K562 (cell line): Measurements from ENCODE around the gene REX1BD. TPM values are rescaled to one million over a fixed set of nuclear protein-coding genes. Genes with fewer than 3 reads are reported as not detected.
A peak's percentile ranks its signal among the peaks of the same experiment; 100 is the strongest.

Experiments used
- BHLHE40 ChIP-seq: IDR thresholded peaks from 2 replicates; pipeline ENCODE4 v1.6.1; 2011; ENCODE audit warnings: low read length, improper control_type of control experiment
- CTBP1 ChIP-seq: fragments of 450-650 bp; IDR thresholded peaks from 2 replicates; pipeline ENCODE4 v1.6.1; 2016; ENCODE audit warnings: borderline replicate concordance
- JUND ChIP-seq, 2 experiments: IDR thresholded peaks; 2 replicates in 1 of 2; 3 replicates in 1 of 2; pipeline ENCODE4 v1.6.1; 2011; ENCODE audit warnings: borderline replicate concordance in 2 of 2, low read depth in 2 of 2, low read length in 2 of 2, improper control_type of control experiment in 1 of 2, missing biosample characterization in 1 of 2, missing genetic modification characterization in 1 of 2, missing genetic modification reagents in 1 of 2
- MAZ ChIP-seq, 2 experiments: fragments of 450-650 bp in 1 of 2; sonication (generic) in 1 of 2; formaldehyde crosslinking; IDR thresholded peaks in 1 of 2; conservative IDR thresholded peaks in 1 of 2; 2 replicates each; pipeline versions ENCODE4 v1.4.0 to v1.5.0; 2020; ENCODE audit warnings: mild to moderate bottlenecking in 1 of 2, missing genetic modification reagents in 1 of 2
- polyA plus RNA-seq, 8 experiments: library from polyadenylated mRNA; depleted of rRNA in 4 of 8; stranded (reverse) in 5 of 8; unstranded in 3 of 8; fragments of >200 nt; fragmentation: Nextera tagmentation in 2 of 8; fragmentation: Illumina TruSeq in 1 of 8; extraction: Ambion mirVana in 2 of 8; extraction: Trizol in 1 of 8; gene quantifications; 2 replicates each; pipeline versions ENCODE4 v1.2.1 to v1.2.3, GENCODE V29; 2011 to 2014; ENCODE audit warnings: inconsistent platforms in 1 of 8, missing spikeins in 1 of 8
- total RNA-seq, 7 experiments: library from RNA; depleted of rRNA in 6 of 7; stranded (reverse); fragments of >200 nt in 6 of 7; fragmentation: Illumina TruSeq in 2 of 7; extraction: Trizol in 2 of 7; gene quantifications; 2 replicates each; pipeline versions ENCODE4 v1.2.1 to v1.2.3, GENCODE V29; 2011 to 2021; ENCODE audit warnings: low replicate concordance in 1 of 7
- TF ChIP-seq, protein P1 (sequence below), 2 experiments: fragments of 450-650 bp in 1 of 2; sonication (generic) in 1 of 2; formaldehyde crosslinking in 1 of 2; IDR thresholded peaks; 2 replicates each; pipeline versions ENCODE4 v1.7.1 to v1.9.0; 2016 to 2022; ENCODE audit warnings: inconsistent platforms in 1 of 2, mild to moderate bottlenecking in 1 of 2, missing genetic modification reagents in 1 of 2
- TF ChIP-seq, protein P2 (sequence below): fragments of 450-650 bp; formaldehyde crosslinking; conservative IDR thresholded peaks from 2 replicates; pipeline ENCODE4 v1.4.0; 2022; ENCODE audit warnings: mild to moderate bottlenecking, missing genetic modification characterization
- TF ChIP-seq, protein P3 (sequence below), 2 experiments: fragments of 450-650 bp; IDR thresholded peaks; 2 replicates each; pipeline ENCODE4 v1.6.1; 2018; ENCODE audit warnings: mild to moderate bottlenecking in 2 of 2, low read depth in 1 of 2; ENCODE audit not compliant: partially characterized antibody in 2 of 2

Gene REX1BD
- total and polyA plus RNA-seq, 9 of the 15 experiments (the other 6 are each of a cell fraction or from before 2014, with no cell fraction given), result 1.9 to 136 (median 13.8) TPM

DNA sequence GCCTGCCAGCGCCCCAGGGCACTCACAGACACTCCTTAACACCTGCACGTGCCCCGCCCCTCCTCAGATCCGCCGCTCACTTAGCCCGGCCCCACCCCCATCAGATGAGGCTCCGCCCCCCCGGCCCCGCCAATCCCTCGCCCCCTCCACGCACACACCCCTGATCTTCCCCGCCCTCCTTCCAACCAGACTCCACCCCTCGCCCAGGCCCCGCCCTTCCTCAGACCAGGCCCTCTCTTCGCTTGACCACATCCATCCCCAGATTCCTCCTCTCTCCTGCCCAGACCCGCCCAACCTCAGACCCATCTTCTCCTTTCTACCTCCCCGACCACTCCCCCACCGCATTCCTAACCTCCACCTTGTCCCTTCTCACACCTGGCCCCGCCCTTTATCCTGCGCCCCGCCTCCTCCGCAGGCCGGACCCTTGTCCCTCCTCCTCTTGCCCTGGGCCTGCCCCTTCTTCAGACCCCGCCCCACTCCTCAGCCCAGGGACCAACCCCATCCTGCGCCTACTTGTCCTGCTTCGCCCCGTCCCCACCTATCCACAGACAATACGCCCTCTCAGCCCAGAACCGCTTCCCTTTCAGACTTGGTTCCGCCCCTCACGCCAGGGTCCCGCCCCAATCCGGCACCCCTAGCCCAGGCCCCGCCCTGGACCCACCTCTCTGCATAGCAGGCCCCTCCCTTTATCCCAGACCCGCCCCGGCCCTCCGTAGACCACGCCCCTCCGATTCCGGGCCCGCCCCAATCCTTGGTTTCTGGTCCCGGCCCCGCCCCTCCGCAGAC, 47.8 kb downstream of the REX1BD start (continued):
- TF ChIP-seq, protein P1, sequence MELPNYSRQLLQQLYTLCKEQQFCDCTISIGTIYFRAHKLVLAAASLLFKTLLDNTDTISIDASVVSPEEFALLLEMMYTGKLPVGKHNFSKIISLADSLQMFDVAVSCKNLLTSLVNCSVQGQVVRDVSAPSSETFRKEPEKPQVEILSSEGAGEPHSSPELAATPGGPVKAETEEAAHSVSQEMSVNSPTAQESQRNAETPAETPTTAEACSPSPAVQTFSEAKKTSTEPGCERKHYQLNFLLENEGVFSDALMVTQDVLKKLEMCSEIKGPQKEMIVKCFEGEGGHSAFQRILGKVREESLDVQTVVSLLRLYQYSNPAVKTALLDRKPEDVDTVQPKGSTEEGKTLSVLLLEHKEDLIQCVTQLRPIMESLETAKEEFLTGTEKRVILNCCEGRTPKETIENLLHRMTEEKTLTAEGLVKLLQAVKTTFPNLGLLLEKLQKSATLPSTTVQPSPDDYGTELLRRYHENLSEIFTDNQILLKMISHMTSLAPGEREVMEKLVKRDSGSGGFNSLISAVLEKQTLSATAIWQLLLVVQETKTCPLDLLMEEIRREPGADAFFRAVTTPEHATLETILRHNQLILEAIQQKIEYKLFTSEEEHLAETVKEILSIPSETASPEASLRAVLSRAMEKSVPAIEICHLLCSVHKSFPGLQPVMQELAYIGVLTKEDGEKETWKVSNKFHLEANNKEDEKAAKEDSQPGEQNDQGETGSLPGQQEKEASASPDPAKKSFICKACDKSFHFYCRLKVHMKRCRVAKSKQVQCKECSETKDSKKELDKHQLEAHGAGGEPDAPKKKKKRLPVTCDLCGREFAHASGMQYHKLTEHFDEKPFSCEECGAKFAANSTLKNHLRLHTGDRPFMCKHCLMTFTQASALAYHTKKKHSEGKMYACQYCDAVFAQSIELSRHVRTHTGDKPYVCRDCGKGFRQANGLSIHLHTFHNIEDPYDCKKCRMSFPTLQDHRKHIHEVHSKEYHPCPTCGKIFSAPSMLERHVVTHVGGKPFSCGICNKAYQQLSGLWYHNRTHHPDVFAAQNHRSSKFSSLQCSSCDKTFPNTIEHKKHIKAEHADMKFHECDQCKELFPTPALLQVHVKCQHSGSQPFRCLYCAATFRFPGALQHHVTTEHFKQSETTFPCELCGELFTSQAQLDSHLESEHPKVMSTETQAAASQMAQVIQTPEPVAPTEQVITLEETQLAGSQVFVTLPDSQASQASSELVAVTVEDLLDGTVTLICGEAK (IDR thresholded peaks at IDR 0.05), result peak; percentile 40; the same call in 1 of the 2 replicates
- TF ChIP-seq, protein P1 (CRISPR knock-in tag; IDR thresholded peaks at IDR 0.05), result no peak
- TF ChIP-seq, protein P2, sequence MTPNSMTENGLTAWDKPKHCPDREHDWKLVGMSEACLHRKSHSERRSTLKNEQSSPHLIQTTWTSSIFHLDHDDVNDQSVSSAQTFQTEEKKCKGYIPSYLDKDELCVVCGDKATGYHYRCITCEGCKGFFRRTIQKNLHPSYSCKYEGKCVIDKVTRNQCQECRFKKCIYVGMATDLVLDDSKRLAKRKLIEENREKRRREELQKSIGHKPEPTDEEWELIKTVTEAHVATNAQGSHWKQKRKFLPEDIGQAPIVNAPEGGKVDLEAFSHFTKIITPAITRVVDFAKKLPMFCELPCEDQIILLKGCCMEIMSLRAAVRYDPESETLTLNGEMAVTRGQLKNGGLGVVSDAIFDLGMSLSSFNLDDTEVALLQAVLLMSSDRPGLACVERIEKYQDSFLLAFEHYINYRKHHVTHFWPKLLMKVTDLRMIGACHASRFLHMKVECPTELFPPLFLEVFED (CRISPR knock-in tag), result peak; percentile 96
- TF ChIP-seq CTBP1 (peak; percentile 58; the same call in 1 of the 2 replicates), BHLHE40 (peak; percentile 81), JUND (IDR thresholded peaks at IDR 0.05; ENCODE audit: borderline replicate concordance, low read depth, low read length) (no peak), JUND (tag; IDR thresholded peaks at IDR 0.05; ENCODE audit: borderline replicate concordance, low read depth, low read length) (no peak), MAZ (CRISPR knock-in tag; conservative IDR thresholded peaks at IDR 0.05 in 1 of 2, IDR thresholded peaks at IDR 0.05 in 1 of 2) (peak in 1 of 2 experiments; percentile 44; a peak in 2 of 4 replicates)
- TF ChIP-seq, protein P3, sequence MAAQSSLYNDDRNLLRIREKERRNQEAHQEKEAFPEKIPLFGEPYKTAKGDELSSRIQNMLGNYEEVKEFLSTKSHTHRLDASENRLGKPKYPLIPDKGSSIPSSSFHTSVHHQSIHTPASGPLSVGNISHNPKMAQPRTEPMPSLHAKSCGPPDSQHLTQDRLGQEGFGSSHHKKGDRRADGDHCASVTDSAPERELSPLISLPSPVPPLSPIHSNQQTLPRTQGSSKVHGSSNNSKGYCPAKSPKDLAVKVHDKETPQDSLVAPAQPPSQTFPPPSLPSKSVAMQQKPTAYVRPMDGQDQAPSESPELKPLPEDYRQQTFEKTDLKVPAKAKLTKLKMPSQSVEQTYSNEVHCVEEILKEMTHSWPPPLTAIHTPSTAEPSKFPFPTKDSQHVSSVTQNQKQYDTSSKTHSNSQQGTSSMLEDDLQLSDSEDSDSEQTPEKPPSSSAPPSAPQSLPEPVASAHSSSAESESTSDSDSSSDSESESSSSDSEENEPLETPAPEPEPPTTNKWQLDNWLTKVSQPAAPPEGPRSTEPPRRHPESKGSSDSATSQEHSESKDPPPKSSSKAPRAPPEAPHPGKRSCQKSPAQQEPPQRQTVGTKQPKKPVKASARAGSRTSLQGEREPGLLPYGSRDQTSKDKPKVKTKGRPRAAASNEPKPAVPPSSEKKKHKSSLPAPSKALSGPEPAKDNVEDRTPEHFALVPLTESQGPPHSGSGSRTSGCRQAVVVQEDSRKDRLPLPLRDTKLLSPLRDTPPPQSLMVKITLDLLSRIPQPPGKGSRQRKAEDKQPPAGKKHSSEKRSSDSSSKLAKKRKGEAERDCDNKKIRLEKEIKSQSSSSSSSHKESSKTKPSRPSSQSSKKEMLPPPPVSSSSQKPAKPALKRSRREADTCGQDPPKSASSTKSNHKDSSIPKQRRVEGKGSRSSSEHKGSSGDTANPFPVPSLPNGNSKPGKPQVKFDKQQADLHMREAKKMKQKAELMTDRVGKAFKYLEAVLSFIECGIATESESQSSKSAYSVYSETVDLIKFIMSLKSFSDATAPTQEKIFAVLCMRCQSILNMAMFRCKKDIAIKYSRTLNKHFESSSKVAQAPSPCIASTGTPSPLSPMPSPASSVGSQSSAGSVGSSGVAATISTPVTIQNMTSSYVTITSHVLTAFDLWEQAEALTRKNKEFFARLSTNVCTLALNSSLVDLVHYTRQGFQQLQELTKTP (IDR thresholded peaks at IDR 0.05; ENCODE audit: low read depth in 1 of 2, partially characterized antibody in 2 of 2), result no peak
